Smooth muscle cell (in vitro differentiated cells): ENCODE measurements around the gene INTS12. TPM values are rescaled to one million over a fixed set of nuclear protein-coding genes. Genes with fewer than 3 reads are reported as not detected.

ENCODE experiments used
- DNase-seq: peaks from one replicate; lab custom pipeline; 2025; ENCODE audit not compliant: unreplicated experiment; lab: John Stamatoyannopoulos, UW
- H2AFZ ChIP-seq: fragments of 200-600 bp; sonication (generic); 2 replicates; pipeline ENCODE4 v1.6.0; 2016; ENCODE audit warnings: antibody characterized with exemption, low read depth, mild to moderate bottlenecking
- H3F3A ChIP-seq: fragments of 200-600 bp; sonication (generic); 2 replicates; pipeline ENCODE4 v1.6.0; 2017; ENCODE audit warnings: antibody characterized with exemption, low read depth
- H3K27ac ChIP-seq: fragments of 200-600 bp; sonication (generic); 2 replicates; pipeline ENCODE4 v1.5.1; 2016; ENCODE audit warnings: low read depth, mild to moderate bottlenecking
- H3K27me3 ChIP-seq: fragments of 200-600 bp; sonication (generic); 2 replicates; pipeline ENCODE4 v1.6.1; 2016; ENCODE audit warnings: low read depth, mild to moderate bottlenecking
- H3K36me3 ChIP-seq: fragments of 200-600 bp; sonication (generic); 2 replicates; pipeline ENCODE4 v1.5.1; 2016; ENCODE audit warnings: low read depth
- H3K4me1 ChIP-seq: fragments of 200-600 bp; sonication (generic); 2 replicates; pipeline ENCODE4 v1.5.1; 2016; ENCODE audit warnings: low read depth
- H3K4me2 ChIP-seq: fragments of 200-600 bp; sonication (generic); 2 replicates; pipeline ENCODE4 v1.6.0; 2016; ENCODE audit warnings: mild to moderate bottlenecking
- H3K4me3 ChIP-seq: fragments of 200-600 bp; sonication (generic); 2 replicates; pipeline ENCODE4 v1.5.1; 2016; ENCODE audit warnings: mild to moderate bottlenecking
- H3K79me2 ChIP-seq: fragments of 200-600 bp; sonication (generic); 2 replicates; pipeline ENCODE4 v1.6.0; 2016; ENCODE audit warnings: low read depth, mild to moderate bottlenecking
- H3K9ac ChIP-seq: fragments of 200-600 bp; sonication (generic); 2 replicates; pipeline ENCODE4 v1.6.0; 2016; ENCODE audit warnings: low read depth
- H3K9me3 ChIP-seq: fragments of 200-600 bp; sonication (generic); replicated peaks from 2 replicates; pipeline ENCODE4 v1.5.1; 2016; ENCODE audit warnings: low read depth
- H4K20me1 ChIP-seq: fragments of 200-600 bp; sonication (generic); 2 replicates; pipeline ENCODE4 v1.6.0; 2016; ENCODE audit warnings: low read depth
- CTCF ChIP-seq: fragments of 200-600 bp; sonication (generic); IDR thresholded peaks from 2 replicates; pipeline ENCODE4 v1.5.1; 2017; ENCODE audit warnings: borderline replicate concordance, mild to moderate bottlenecking, antibody characterized with exemption; ENCODE audit not compliant: insufficient read depth, poor library complexity, severe bottlenecking
- WGBS: methylation state at CpG from one replicate; pipeline ENCODE4 v1.1.7; 2016; ENCODE audit warnings: low lambda C conversion rate; 5-methylcytosine and 5-hydroxymethylcytosine counted together
- polyA plus RNA-seq: library from polyadenylated mRNA; unstranded; fragments of >200 nt; fragmentation: Nextera tagmentation; extraction: Ambion mirVana; gene quantifications from 2 replicates; pipeline ENCODE4 v1.2.1, GENCODE V29; 2016
- total RNA-seq: library from RNA; depleted of rRNA; stranded (reverse); fragments of >200 nt; gene quantifications from 2 replicates; pipeline ENCODE4 v1.2.3, GENCODE V29; 2014

Gene INTS12
- total and polyA plus RNA-seq, 2 experiments from 2014 or later, result 23.6 to 29.6 TPM

GRCh38 chr4:105652286-105652888, 56.1 kb downstream of the INTS12 start:
- Histone ChIP-seq H3F3A (no peaks in the 10 kb centered on the region), H3K36me3 (no peaks in the 10 kb centered on the region), H3K4me2 (no peak overlapping the region), H3K27me3 (peaks cover 56% of the 10 kb centered on the region), H3K79me2 (no peaks in the 10 kb centered on the region), H3K4me3 (no peak overlapping the region), H3K9me3 (no peaks in the 10 kb centered on the region), H4K20me1 (no peaks in the 10 kb centered on the region), H3K27ac (no peak overlapping the region), H3K4me1 (no peaks in the 10 kb centered on the region), H2AFZ (no peak overlapping the region), H3K9ac (no peak overlapping the region)
- DNase-seq, result no peak
- WGBS, result 81% methylated on average over 4 of the region's 4 CpGs
- TF ChIP-seq CTCF, result no peak

GRCh38 chr4:105651884-105652283, 56.6 kb downstream of the INTS12 start:
- Histone ChIP-seq H3K9me3 (no peaks in the 10 kb centered on the region), H3K4me2 (no peak overlapping the region), H3K4me3 (no peak overlapping the region), H3F3A (no peaks in the 10 kb centered on the region), H4K20me1 (no peaks in the 10 kb centered on the region), H3K79me2 (no peaks in the 10 kb centered on the region), H3K36me3 (no peaks in the 10 kb centered on the region), H3K4me1 (no peaks in the 10 kb centered on the region), H3K27me3 (peaks cover 56% of the 10 kb centered on the region), H2AFZ (no peak overlapping the region), H3K27ac (no peak overlapping the region), H3K9ac (no peak overlapping the region)
- DNase-seq, result no peak
- no peak for TF ChIP-seq CTCF

DNA sequence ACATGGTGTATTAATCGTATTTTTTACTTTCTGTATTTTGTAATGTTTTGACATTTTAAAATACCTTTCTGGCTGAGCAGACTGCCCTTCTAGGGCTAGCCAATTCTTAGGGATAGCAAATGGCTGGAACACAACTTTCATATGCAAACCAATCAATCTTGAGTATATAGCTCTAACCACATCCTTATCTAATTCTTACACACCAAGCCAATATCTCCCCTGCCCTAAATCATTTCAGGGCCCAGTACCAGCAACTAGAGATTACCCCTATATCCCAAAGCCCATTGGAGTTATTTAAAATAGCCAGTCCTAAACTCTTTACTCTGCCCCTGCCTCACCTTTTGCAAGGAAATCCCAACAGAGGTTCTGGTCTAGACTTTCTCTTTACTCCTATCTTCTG, 58.3 kb downstream of the INTS12 start:
- no peak overlapping the region for H3K4me2 ChIP-seq
- no peaks in the 10 kb centered on the region for H3K4me1 ChIP-seq
- H4K20me1 ChIP-seq, result no peaks in the 10 kb centered on the region
- H2AFZ ChIP-seq, result no peak overlapping the region
- H3F3A ChIP-seq, result no peaks in the 10 kb centered on the region
- peaks cover 42% of the 10 kb centered on the region for H3K27me3 ChIP-seq
- 58% methylated on average over 1 of the region's 1 CpG for WGBS
- no peak for DNase-seq
- no peak for TF ChIP-seq CTCF
- H3K9me3 ChIP-seq, result no peaks in the 10 kb centered on the region
- no peak overlapping the region for H3K9ac ChIP-seq
- H3K27ac ChIP-seq, result no peak overlapping the region
- no peaks in the 10 kb centered on the region for H3K36me3 ChIP-seq
- H3K4me3 ChIP-seq, result no peak overlapping the region
- no peaks in the 10 kb centered on the region for H3K79me2 ChIP-seq

- no peaks in the 10 kb centered on the region for H4K20me1 ChIP-seq
- H3K4me2 ChIP-seq, result no peak overlapping the region
- no peaks in the 10 kb centered on the region for H3F3A ChIP-seq
- no peak overlapping the region for H3K9ac ChIP-seq
- no peak overlapping the region for H3K4me3 ChIP-seq
- no peaks in the 10 kb centered on the region for H3K79me2 ChIP-seq
- H3K27ac ChIP-seq, result no peak overlapping the region
- H3K9me3 ChIP-seq, result no peaks in the 10 kb centered on the region
- 70% methylated on average over 1 of the region's 1 CpG for WGBS
- no peaks in the 10 kb centered on the region for H3K36me3 ChIP-seq
- peaks cover 12% of the 10 kb centered on the region for H3K27me3 ChIP-seq
- H3K4me1 ChIP-seq, result no peaks in the 10 kb centered on the region
- no peak overlapping the region for H2AFZ ChIP-seq
- DNase-seq, result no peak
- no peak for TF ChIP-seq CTCF
These were observed 63.0 kb downstream of the INTS12 start for GRCh38 chr4:105645440-105645839.
